Keratinocyte (primary cell): ENCODE measurements around the gene KSR2. TPM values are rescaled to one million over a fixed set of nuclear protein-coding genes. Genes with fewer than 3 reads are reported as not detected.

Experiments used
- DNase-seq: peaks from one replicate; pipeline ENCODE4 v3.0.0-alpha.2; 2011; ENCODE audit warnings: low read depth, missing footprints, low spot score
- FAIRE-seq: peaks from 2 replicates; lab custom pipeline; 2011; peaks lifted over from hg19 to GRCh38; lab: Jason Lieb, UNC
- H2AFZ ChIP-seq: 2 replicates; pipeline ENCODE4 v1.6.0; 2012; ENCODE audit warnings: low read length, control low read depth, inconsistent platforms; ENCODE audit not compliant: control insufficient read depth
- H3K27ac ChIP-seq: 2 replicates; pipeline ENCODE4 v1.5.1; 2011; ENCODE audit warnings: low read length; ENCODE audit not compliant: control insufficient read depth, insufficient read depth
- H3K27me3 ChIP-seq: 3 replicates; pipeline ENCODE4 v1.6.0; 2011; ENCODE audit warnings: low read length; ENCODE audit not compliant: control insufficient read depth, insufficient read depth; ENCODE audit errors: extremely low read depth
- H3K36me3 ChIP-seq, 2 experiments: 2 replicates in 1 of 2; 3 replicates in 1 of 2; pipeline ENCODE4 v1.5.1; 2011; ENCODE audit warnings: low read length in 2 of 2, mild to moderate bottlenecking in 1 of 2; ENCODE audit not compliant: control insufficient read depth in 2 of 2, insufficient read depth in 2 of 2; ENCODE audit errors: extremely low read depth in 1 of 2
- H3K4me1 ChIP-seq: 3 replicates; pipeline ENCODE4 v1.5.1; 2011; ENCODE audit warnings: low read length; ENCODE audit not compliant: control insufficient read depth, insufficient read depth; ENCODE audit errors: extremely low read depth
- H3K4me2 ChIP-seq: 3 replicates; pipeline ENCODE4 v1.6.0; 2011; ENCODE audit warnings: low read depth, low read length; ENCODE audit not compliant: control insufficient read depth, insufficient read depth; ENCODE audit errors: extremely low read depth
- H3K4me3 ChIP-seq, 3 experiments: fragments of 200-600 bp in 1 of 3; sonication (generic) in 1 of 3; 2 replicates in 2 of 3; 3 replicates in 1 of 3; pipeline ENCODE4 v1.5.1; 2011 to 2016; ENCODE audit warnings: low read length in 3 of 3, mild to moderate bottlenecking in 3 of 3, control low read depth in 2 of 3, inconsistent platforms in 1 of 3, low read depth in 1 of 3, mixed read lengths in 1 of 3, mixed run types in 1 of 3, moderate library complexity in 1 of 3; ENCODE audit not compliant: control insufficient read depth in 2 of 3, insufficient read depth in 2 of 3; ENCODE audit errors: extremely low read depth in 1 of 3
- H3K79me2 ChIP-seq: 2 replicates; pipeline ENCODE4 v1.6.0; 2012; ENCODE audit warnings: low read length; ENCODE audit not compliant: control insufficient read depth, insufficient read depth
- H3K9ac ChIP-seq: 3 replicates; pipeline ENCODE4 v1.6.0; 2011; ENCODE audit warnings: low read length; ENCODE audit not compliant: control insufficient read depth, insufficient read depth; ENCODE audit errors: extremely low read depth
- H3K9me1 ChIP-seq: 3 replicates; pipeline ENCODE4 v1.6.0; 2011; ENCODE audit warnings: low read length; ENCODE audit not compliant: control insufficient read depth, insufficient read depth; ENCODE audit errors: extremely low read depth
- H3K9me3 ChIP-seq: 2 replicates; pipeline ENCODE4 v1.5.1; 2012; ENCODE audit warnings: low read depth, low read length; ENCODE audit not compliant: control insufficient read depth
- H4K20me1 ChIP-seq: 3 replicates; pipeline ENCODE4 v1.6.0; 2011; ENCODE audit warnings: low read length; ENCODE audit not compliant: control insufficient read depth, insufficient read depth; ENCODE audit errors: extremely low read depth
- CTCF ChIP-seq, 3 experiments: IDR thresholded peaks in 1 of 3; conservative IDR thresholded peaks in 1 of 3; optimal IDR thresholded peaks in 1 of 3; 2 replicates in 2 of 3; 3 replicates in 1 of 3; pipeline versions ENCODE3 to v1.5.1; 2011; ENCODE audit warnings: low read length in 3 of 3, mild to moderate bottlenecking in 3 of 3, moderate library complexity in 2 of 3, control low read depth in 1 of 3, inconsistent platforms in 1 of 3; ENCODE audit not compliant: insufficient read depth in 2 of 3; ENCODE audit errors: extremely low read depth in 1 of 3
- EZH2 ChIP-seq: IDR thresholded peaks from one replicate; pipeline ENCODE4 v1.6.1; 2012; ENCODE audit warnings: inconsistent platforms, mild to moderate bottlenecking, low read length, moderate library complexity
- dilution Hi-C: fragments of 300-500 bp; cut with MboI; formaldehyde crosslinking; loops from one replicate; pipeline ENCODE4 v1.7.0; 2020; ENCODE audit warnings: low sequenced_read_pairs; ENCODE audit not compliant: extremely low pct_ligation_motif_present
- polyA plus RNA-seq, 5 experiments: library from polyadenylated mRNA; depleted of rRNA in 3 of 5; stranded (reverse) in 3 of 5; stranded (forward) in 1 of 5; unstranded in 1 of 5; fragments of >200 nt; gene quantifications; 1 replicate in 1 of 5; 2 replicates in 3 of 5; 3 replicates in 1 of 5; pipeline versions ENCODE4 v1.2.1 to v1.2.3, GENCODE V29; 2011 to 2012; ENCODE audit warnings: missing spikeins in 2 of 5, low read depth in 1 of 5, low replicate concordance in 1 of 5

The KSR2 gene
- polyA plus RNA-seq, 1 donor (not counting 4 experiments of a cell fraction or from before 2014, with no cell fraction given) = 0.01 TPM

DNA sequence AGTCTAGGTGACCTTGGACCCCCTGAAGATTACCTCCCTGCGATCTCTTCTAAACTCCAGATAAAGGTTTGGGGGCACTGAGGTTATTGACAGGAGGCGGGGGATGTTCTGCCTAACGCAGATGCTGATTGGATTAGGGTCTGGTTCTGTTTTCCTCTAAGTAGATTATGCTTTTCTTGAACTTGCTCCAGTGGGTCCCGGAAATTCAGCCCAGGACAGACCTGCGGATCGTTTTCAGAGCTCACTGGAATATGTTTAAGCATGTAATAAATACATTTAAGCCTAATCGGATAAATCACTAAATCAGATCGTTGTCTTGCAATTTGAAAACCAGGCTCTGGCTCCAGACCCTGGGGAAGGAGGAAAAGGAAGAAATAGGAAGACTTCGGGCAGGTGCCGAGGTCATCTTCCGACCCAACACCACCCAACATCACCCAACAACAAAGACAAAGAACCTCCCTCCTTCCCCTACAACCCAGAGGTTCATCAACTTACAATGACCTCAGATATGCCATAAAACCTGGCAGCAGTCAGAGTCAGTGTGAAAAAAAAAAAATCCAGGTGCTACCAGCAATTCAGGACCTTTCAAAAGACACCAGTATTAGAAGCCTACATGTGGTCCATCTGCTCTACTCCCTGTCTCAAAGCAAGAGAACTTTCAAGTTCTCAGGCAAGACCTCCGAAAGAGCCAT is 148.4 kb downstream of the KSR2 start:
- H3K9me1 ChIP-seq = no peaks in the 10 kb centered on the region
- dilution Hi-C loops = no loop called here
- H3K9ac ChIP-seq = no peak overlapping the region
- H3K9me3 ChIP-seq = no peaks in the 10 kb centered on the region
- TF ChIP-seq EZH2 (no peak), CTCF (optimal IDR thresholded peaks at IDR 0.05 in 1 of 3, IDR thresholded peaks at IDR 0.05 in 1 of 3, conservative IDR thresholded peaks at IDR 0.05 in 1 of 3; ENCODE audit: extremely low read depth in 1 of 3, insufficient read depth in 2 of 3, low read length in 3 of 3) (no peak)
- H3K4me1 ChIP-seq = no peaks in the 10 kb centered on the region
- no peaks in the 10 kb centered on the region for H4K20me1 ChIP-seq
- H3K4me2 ChIP-seq = no peak overlapping the region
- FAIRE-seq (no peak), DNase-seq (no peak)
- H3K27me3 ChIP-seq = no peaks in the 10 kb centered on the region
- H3K36me3 ChIP-seq = no peaks in the 10 kb centered on the region
- no peak overlapping the region for H3K4me3 ChIP-seq
- no peak overlapping the region for H2AFZ ChIP-seq
- H3K27ac ChIP-seq = no peak overlapping the region
- H3K79me2 ChIP-seq = no peaks in the 10 kb centered on the region

DNA sequence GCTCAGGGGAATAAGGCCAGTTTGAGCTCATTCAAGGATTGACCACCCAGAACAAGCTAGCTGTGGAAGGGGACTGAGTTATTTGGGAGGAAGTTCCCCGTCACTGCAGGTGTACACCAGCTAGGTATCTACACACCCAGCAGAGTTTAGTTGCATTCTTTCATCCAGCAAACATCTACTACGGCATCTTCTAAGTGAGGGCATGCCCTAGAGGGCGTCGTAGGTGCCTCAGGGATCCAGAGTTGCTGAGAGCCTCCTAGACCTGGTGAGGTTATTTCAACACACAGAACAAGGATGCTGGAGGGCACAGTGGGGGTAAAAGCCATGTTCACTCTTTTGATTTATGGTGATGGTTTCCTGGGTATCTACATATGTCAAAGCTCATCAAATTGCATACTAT is 149.6 kb downstream of the KSR2 start:
- Histone ChIP-seq H4K20me1 (no peaks in the 10 kb centered on the region), H2AFZ (no peak overlapping the region), H3K27me3 (no peaks in the 10 kb centered on the region), H3K4me3 (no peak overlapping the region), H3K36me3 (no peaks in the 10 kb centered on the region), H3K4me2 (no peak overlapping the region), H3K4me1 (no peaks in the 10 kb centered on the region), H3K9ac (no peak overlapping the region), H3K9me3 (no peaks in the 10 kb centered on the region), H3K9me1 (no peaks in the 10 kb centered on the region), H3K27ac (no peak overlapping the region), H3K79me2 (no peaks in the 10 kb centered on the region)
- FAIRE-seq (no peak), DNase-seq (no peak)
- no peak for TF ChIP-seq CTCF (optimal IDR thresholded peaks at IDR 0.05 in 1 of 3, IDR thresholded peaks at IDR 0.05 in 1 of 3, conservative IDR thresholded peaks at IDR 0.05 in 1 of 3; ENCODE audit: extremely low read depth in 1 of 3, insufficient read depth in 2 of 3, low read length in 3 of 3)
- no peak for TF ChIP-seq EZH2
- dilution Hi-C loops = no loop called here
